Measurements from ENCODE around the gene RNPEPL1.

RNPEPL1 gene

DNA sequence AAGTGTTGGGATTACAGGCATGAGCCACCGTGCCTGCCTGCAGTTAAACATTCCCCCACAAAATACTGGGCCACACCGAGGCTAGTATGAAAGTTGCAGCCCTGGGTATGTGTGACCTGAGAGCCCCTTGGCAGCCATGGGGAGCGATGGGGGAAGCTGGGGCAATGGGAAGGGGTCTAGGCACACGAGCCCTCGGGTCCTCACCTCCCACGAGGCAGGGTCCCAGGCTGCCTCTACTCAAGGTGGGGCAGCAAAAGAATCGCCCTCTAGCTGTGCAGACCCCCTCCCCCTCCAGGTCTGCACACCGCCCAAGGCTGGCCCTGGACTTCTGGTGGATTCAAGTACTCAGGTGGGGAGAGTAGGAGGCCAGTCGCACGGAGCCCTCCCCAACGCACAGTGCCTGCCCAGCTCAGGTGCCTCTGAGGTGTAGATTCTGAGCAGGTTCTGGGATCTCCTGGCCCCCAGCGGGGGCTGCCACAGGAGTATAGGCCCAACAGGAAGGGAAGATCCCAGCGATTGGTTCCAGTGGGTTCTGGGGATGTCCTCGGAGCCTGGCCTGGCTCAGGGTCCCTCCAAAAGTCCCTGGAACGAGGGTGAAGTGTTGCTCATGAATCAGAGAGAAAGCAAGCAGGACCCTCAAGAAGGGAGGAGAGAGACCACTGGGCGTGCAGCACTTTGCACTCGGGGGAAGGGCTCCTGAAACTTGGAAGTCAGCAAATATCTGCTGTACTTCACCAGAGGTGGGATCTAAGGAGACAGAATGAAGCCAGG, 59.6 kb downstream of the RNPEPL1 start:
- no peak for DNase-seq

DNA sequence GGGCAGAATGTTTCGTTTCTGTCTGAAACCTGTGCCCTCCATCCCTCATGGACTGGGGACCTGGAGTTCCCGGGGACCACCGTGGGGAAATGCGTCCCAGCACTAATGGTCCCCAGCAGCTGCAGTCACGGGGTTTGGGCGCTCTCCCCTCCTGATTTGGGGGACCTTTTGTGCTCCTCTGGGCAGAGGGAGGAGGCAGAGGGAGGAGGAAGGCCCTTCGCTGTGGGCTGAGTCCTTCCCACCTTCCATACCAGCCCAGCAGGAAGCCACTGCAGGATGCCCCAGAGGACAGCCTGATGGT, 60.2 kb downstream of the RNPEPL1 start:
- no peak for DNase-seq

DNA sequence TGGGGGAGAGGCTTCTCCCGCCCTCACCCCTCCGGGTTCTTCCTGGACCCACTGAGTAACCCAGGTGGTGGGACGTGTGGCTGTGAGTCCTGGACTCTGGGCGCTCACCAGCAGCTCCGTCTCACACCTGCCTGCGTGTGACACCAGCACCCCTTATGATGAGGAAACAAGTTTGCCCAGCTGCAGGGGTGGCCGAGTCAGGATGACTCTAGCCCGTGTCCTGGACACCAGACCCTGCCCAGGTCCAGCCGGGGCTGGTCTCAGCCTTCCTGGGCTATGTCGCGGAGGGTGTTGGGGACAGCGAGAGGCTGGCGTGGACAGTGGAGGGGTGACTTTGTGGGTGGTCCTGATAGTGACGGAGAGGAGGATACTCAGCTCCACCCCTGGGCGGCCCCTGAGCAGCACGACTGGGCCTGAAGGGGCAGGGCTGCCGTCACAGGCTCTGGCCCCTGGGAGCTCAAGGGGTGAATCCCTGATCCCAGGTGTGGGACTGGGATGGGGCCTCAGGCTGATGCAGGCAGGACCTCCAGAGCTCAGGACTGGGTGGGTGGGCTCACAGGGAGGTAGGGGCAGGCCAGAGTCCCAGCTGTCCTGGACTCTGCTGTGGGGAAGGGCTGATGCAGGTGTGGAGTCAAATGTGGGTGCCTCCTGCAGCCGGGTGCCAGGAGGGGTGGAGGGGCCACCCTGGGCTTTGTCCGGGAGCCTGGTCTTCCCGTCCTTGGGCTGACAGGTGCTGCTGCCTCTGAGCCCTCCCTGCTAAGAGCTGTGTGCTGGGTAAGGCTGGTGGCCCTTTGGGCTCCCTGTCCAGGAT, 60.7 kb downstream of the RNPEPL1 start:
- no peak for DNase-seq

DNA sequence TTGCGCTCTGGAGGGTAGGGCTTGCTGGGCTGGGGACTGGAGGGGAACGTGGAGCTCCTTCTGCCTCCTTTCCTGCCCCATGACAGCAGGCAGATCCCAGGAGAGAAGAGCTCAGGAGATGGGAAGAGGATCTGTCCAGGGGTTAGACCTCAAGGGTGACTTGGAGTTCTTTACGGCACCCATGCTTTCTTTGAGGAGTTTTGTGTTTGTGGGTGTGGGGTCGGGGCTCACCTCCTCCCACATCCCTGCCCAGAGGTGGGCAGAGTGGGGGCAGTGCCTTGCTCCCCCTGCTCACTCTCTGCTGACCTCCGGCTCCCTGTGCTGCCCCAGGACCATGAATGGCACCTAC, 61.3 kb downstream of the RNPEPL1 start:
- DNase-seq, result no peak

DNA sequence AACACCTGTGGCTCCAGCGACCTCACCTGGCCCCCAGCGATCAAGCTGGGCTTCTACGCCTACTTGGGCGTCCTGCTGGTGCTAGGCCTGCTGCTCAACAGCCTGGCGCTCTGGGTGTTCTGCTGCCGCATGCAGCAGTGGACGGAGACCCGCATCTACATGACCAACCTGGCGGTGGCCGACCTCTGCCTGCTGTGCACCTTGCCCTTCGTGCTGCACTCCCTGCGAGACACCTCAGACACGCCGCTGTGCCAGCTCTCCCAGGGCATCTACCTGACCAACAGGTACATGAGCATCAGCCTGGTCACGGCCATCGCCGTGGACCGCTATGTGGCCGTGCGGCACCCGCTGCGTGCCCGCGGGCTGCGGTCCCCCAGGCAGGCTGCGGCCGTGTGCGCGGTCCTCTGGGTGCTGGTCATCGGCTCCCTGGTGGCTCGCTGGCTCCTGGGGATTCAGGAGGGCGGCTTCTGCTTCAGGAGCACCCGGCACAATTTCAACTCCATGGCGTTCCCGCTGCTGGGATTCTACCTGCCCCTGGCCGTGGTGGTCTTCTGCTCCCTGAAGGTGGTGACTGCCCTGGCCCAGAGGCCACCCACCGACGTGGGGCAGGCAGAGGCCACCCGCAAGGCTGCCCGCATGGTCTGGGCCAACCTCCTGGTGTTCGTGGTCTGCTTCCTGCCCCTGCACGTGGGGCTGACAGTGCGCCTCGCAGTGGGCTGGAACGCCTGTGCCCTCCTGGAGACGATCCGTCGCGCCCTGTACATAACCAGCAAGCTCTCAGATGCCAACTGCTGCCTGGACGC, 61.9 kb downstream of the RNPEPL1 start:
- DNase-seq, result no peak
